ENCODE measurements around the gene CAPN12.
"Not testable (repeated sequence)": the region's sequence is repeated elsewhere in the genome, so short reads cannot be mapped to it uniquely, and the experiment has no call there.

CAPN12 gene

DNA sequence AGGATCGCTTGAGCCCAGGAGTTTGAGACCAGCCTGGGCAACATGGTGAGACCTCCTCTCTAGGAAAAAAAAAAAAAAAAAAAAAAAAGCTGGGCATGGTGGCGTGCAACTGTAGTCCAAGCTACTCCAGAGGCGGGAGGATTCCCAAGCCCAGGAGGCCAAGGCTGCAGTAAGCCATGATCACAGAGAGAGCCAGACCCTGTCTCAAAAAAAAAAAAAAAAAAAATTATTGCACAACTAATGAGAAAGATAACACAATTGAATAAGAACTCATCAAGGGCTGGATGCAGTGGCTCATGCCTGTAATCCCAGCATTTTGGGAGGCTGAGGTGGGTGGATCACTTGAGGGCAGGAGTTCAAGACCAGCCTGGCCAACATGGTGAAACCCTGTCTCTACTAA is 41.8 kb upstream of the CAPN12 start:
- H3K27me3 ChIP-seq (ENCODE audit: insufficient read depth, low read length); H3K36me3 ChIP-seq (ENCODE audit: control insufficient read depth in 1 of 2, insufficient read depth in 2 of 2, low read length in 2 of 2); H3K23ac ChIP-seq (ENCODE audit: low read length); DNase-seq; H3K9ac ChIP-seq (ENCODE audit: low read length); H3K14ac ChIP-seq (ENCODE audit: low read length); H3K79me2 ChIP-seq (ENCODE audit: control insufficient read depth, insufficient read depth, low read length, poor library complexity); H2BK120ac ChIP-seq (ENCODE audit: insufficient read depth, low read length, poor library complexity); H3K9me3 ChIP-seq (ENCODE audit: insufficient read depth, low read depth, low read length); H2AK5ac ChIP-seq (ENCODE audit: low read length); H3K4me2 ChIP-seq (ENCODE audit: low read length); H3K79me1 ChIP-seq (ENCODE audit: low read length); H4K12ac ChIP-seq (ENCODE audit: low read depth, low read length); H3K18ac ChIP-seq (ENCODE audit: low read length); H3K4me1 ChIP-seq (ENCODE audit: control insufficient read depth in 1 of 2, insufficient read depth in 2 of 2, low read length in 2 of 2); H4K91ac ChIP-seq (ENCODE audit: low read depth, low read length); H4K8ac ChIP-seq (ENCODE audit: low read depth, low read length); H2BK12ac ChIP-seq (ENCODE audit: low read length); H3K4ac ChIP-seq (ENCODE audit: low read depth, low read length); H3K27ac ChIP-seq (ENCODE audit: low read depth, low read length); H3K4me3 ChIP-seq (ENCODE audit: low read depth, low read length); H2BK5ac ChIP-seq (ENCODE audit: low read depth, low read length, poor library complexity); H2AFZ ChIP-seq (ENCODE audit: insufficient read depth, low read length, poor library complexity): not testable (repeated sequence)
- no CpG with 5 or more reads among the region's 3 CpGs for WGBS (ENCODE audit: extremely low coverage, insufficient coverage, insufficient read length)

DNA sequence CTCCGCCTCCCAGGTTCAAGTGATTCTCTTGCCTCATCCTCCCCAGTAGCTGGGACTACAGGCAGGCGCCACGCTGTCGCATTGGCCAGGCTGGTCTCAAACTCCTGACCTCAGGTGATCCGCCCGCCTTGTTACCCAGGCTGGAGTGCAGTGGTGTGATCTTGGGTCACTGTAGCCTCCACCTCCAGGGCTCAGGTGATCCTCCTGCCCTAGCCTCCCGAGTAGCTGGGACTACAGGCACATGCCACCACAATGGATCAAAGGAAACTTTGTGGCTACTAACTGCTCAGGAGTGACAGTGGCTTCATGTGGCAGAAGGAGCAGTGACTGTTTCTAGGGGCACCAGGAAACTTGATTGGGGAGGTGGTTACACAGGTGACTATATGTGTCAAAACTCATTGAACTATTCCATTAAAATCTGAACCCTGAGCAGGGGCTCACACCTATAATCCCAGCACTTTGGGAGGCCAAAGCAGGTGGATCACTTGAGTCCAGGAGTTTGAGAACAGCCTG is 41.0 kb upstream of the CAPN12 start:
- H3K79me1 ChIP-seq (ENCODE audit: low read length) = peaks cover 1% of the 10 kb centered on the region
- no peak overlapping the region for H4K91ac ChIP-seq (ENCODE audit: low read depth, low read length)
- no peak overlapping the region for H3K4ac ChIP-seq (ENCODE audit: low read depth, low read length)
- no peaks in the 10 kb centered on the region for H3K27me3 ChIP-seq (ENCODE audit: insufficient read depth, low read length)
- H3K9me3 ChIP-seq (ENCODE audit: insufficient read depth, low read depth, low read length) = no peaks in the 10 kb centered on the region
- H3K9ac ChIP-seq (ENCODE audit: low read length) = no peak overlapping the region
- no CpG with 5 or more reads among the region's 7 CpGs for WGBS (ENCODE audit: extremely low coverage, insufficient coverage, insufficient read length)
- H4K12ac ChIP-seq (ENCODE audit: low read depth, low read length) = no peak overlapping the region
- no peak overlapping the region for H3K4me3 ChIP-seq (ENCODE audit: low read depth, low read length)
- H3K4me1 ChIP-seq (ENCODE audit: control insufficient read depth in 1 of 2, insufficient read depth in 2 of 2, low read length in 2 of 2) = no peaks in the 10 kb centered on the region
- no peak overlapping the region for H3K23ac ChIP-seq (ENCODE audit: low read length)
- no peak overlapping the region for H3K4me2 ChIP-seq (ENCODE audit: low read length)
- H3K27ac ChIP-seq (ENCODE audit: low read depth, low read length) = no peak overlapping the region
- no peak overlapping the region for H3K14ac ChIP-seq (ENCODE audit: low read length)
- H3K18ac ChIP-seq (ENCODE audit: low read length) = no peak overlapping the region
- H2AK5ac ChIP-seq (ENCODE audit: low read length) = no peak overlapping the region
- no peaks in the 10 kb centered on the region for H3K36me3 ChIP-seq (ENCODE audit: control insufficient read depth in 1 of 2, insufficient read depth in 2 of 2, low read length in 2 of 2)
- H3K79me2 ChIP-seq (ENCODE audit: control insufficient read depth, insufficient read depth, low read length, poor library complexity) = no peaks in the 10 kb centered on the region
- no peak overlapping the region for H2BK120ac ChIP-seq (ENCODE audit: insufficient read depth, low read length, poor library complexity)
- no peak overlapping the region for H2AFZ ChIP-seq (ENCODE audit: insufficient read depth, low read length, poor library complexity)
- H4K8ac ChIP-seq (ENCODE audit: low read depth, low read length) = no peak overlapping the region
- no peak overlapping the region for H2BK12ac ChIP-seq (ENCODE audit: low read length)
- DNase-seq = no peak
- H2BK5ac ChIP-seq (ENCODE audit: low read depth, low read length, poor library complexity) = no peak overlapping the region

GRCh38 chr19:38784224-38784623 is 40.0 kb upstream of the CAPN12 start:
- no peak overlapping the region for H2AK5ac ChIP-seq (ENCODE audit: low read length)
- no peak overlapping the region for H3K4me3 ChIP-seq (ENCODE audit: low read depth, low read length)
- WGBS (ENCODE audit: extremely low coverage, insufficient coverage, insufficient read length) = no CpG with 5 or more reads among the region's 3 CpGs
- H3K27me3 ChIP-seq (ENCODE audit: insufficient read depth, low read length) = no peaks in the 10 kb centered on the region
- no peaks in the 10 kb centered on the region for H3K36me3 ChIP-seq (ENCODE audit: control insufficient read depth in 1 of 2, insufficient read depth in 2 of 2, low read length in 2 of 2)
- H3K23ac ChIP-seq (ENCODE audit: low read length) = no peak overlapping the region
- H3K4me1 ChIP-seq (ENCODE audit: control insufficient read depth in 1 of 2, insufficient read depth in 2 of 2, low read length in 2 of 2) = no peaks in the 10 kb centered on the region
- H2AFZ ChIP-seq (ENCODE audit: insufficient read depth, low read length, poor library complexity) = no peak overlapping the region
- no peak overlapping the region for H3K27ac ChIP-seq (ENCODE audit: low read depth, low read length)
- no peak overlapping the region for H4K91ac ChIP-seq (ENCODE audit: low read depth, low read length)
- no peak overlapping the region for H2BK120ac ChIP-seq (ENCODE audit: insufficient read depth, low read length, poor library complexity)
- no peaks in the 10 kb centered on the region for H3K9me3 ChIP-seq (ENCODE audit: insufficient read depth, low read depth, low read length)
- H2BK5ac ChIP-seq (ENCODE audit: low read depth, low read length, poor library complexity) = no peak overlapping the region
- H3K79me2 ChIP-seq (ENCODE audit: control insufficient read depth, insufficient read depth, low read length, poor library complexity) = no peaks in the 10 kb centered on the region
- H3K14ac ChIP-seq (ENCODE audit: low read length) = no peak overlapping the region
- no peak overlapping the region for H3K9ac ChIP-seq (ENCODE audit: low read length)
- H3K18ac ChIP-seq (ENCODE audit: low read length) = no peak overlapping the region
- H3K79me1 ChIP-seq (ENCODE audit: low read length) = peaks cover 1% of the 10 kb centered on the region
- no peak overlapping the region for H3K4ac ChIP-seq (ENCODE audit: low read depth, low read length)
- DNase-seq = peak; percentile 28 to 62
- H2BK12ac ChIP-seq (ENCODE audit: low read length) = no peak overlapping the region
- no peak overlapping the region for H4K8ac ChIP-seq (ENCODE audit: low read depth, low read length)
- H4K12ac ChIP-seq (ENCODE audit: low read depth, low read length) = no peak overlapping the region
- no peak overlapping the region for H3K4me2 ChIP-seq (ENCODE audit: low read length)

GRCh38 chr19:38782212-38782611 is 37.9 kb upstream of the CAPN12 start:
- H3K36me3 ChIP-seq (ENCODE audit: control insufficient read depth in 1 of 2, insufficient read depth in 2 of 2, low read length in 2 of 2); H3K9me3 ChIP-seq (ENCODE audit: insufficient read depth, low read depth, low read length); H4K91ac ChIP-seq (ENCODE audit: low read depth, low read length); H3K79me1 ChIP-seq (ENCODE audit: low read length); H3K27ac ChIP-seq (ENCODE audit: low read depth, low read length); H3K23ac ChIP-seq (ENCODE audit: low read length); H2AFZ ChIP-seq (ENCODE audit: insufficient read depth, low read length, poor library complexity); H3K9ac ChIP-seq (ENCODE audit: low read length); DNase-seq; H3K79me2 ChIP-seq (ENCODE audit: control insufficient read depth, insufficient read depth, low read length, poor library complexity); H3K4me1 ChIP-seq (ENCODE audit: control insufficient read depth in 1 of 2, insufficient read depth in 2 of 2, low read length in 2 of 2); H3K27me3 ChIP-seq (ENCODE audit: insufficient read depth, low read length); H4K8ac ChIP-seq (ENCODE audit: low read depth, low read length); H3K14ac ChIP-seq (ENCODE audit: low read length); H3K18ac ChIP-seq (ENCODE audit: low read length); H2BK5ac ChIP-seq (ENCODE audit: low read depth, low read length, poor library complexity); H4K12ac ChIP-seq (ENCODE audit: low read depth, low read length); H2BK120ac ChIP-seq (ENCODE audit: insufficient read depth, low read length, poor library complexity); H3K4me3 ChIP-seq (ENCODE audit: low read depth, low read length); H2AK5ac ChIP-seq (ENCODE audit: low read length); H3K4ac ChIP-seq (ENCODE audit: low read depth, low read length); H2BK12ac ChIP-seq (ENCODE audit: low read length); H3K4me2 ChIP-seq (ENCODE audit: low read length): not testable (repeated sequence)
- no CpG with 5 or more reads among the region's 13 CpGs for WGBS (ENCODE audit: extremely low coverage, insufficient coverage, insufficient read length)

Data from trophoblast cell (in vitro differentiated cells and primary cell).